ENCODE results near the gene INAFM1. TPM values are rescaled to one million over a fixed set of nuclear protein-coding genes. Genes with fewer than 3 reads are reported as not detected.

The INAFM1 gene
- total and polyA plus RNA-seq, 3 donors from 2014 or later, result 9.0 to 29.5 (median 20.8) TPM

DNA sequence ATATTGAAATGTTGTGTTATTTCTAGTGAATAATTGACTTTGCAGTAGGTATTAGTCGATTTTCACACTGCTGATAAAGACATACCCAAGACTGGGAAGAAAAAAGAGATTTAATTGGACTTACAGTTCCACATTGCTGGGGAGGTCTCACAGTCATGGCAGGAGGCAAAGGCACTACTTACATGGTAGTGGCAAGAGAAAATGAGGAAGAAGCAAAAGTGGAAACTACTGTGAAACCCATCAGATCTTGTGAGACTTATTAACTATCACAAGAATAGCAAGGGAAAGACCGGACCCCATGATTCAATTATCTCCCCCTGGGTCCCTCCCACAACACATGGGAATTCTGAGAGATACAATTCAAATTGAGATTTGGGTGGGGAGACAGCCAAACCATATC lies 47.4 kb downstream of the INAFM1 start:
- Histone ChIP-seq H3K9me3 (no peaks in the 10 kb centered on the region), H3K36me3 (ENCODE audit: low read depth, missing control alignments) (no peaks in the 10 kb centered on the region), H3K4me1 (no peaks in the 10 kb centered on the region), H3K27me3 (no peaks in the 10 kb centered on the region), H3K27ac (no peak overlapping the region), H3K4me3 (no peak overlapping the region)
- TF ChIP-seq CTCF (IDR thresholded peaks at IDR 0.05) (no peak), POLR2A (IDR thresholded peaks at IDR 0.05) (no peak)
- WGBS, 2 donors, result 78 to 85% methylated on average over 2 of the region's 2 CpGs
- no peak for DNase-seq
- intact Hi-C loops (cut with DNase I; ENCODE audit: low total_unique reads), result no loop called here

- Histone ChIP-seq H3K27ac (no peak overlapping the region), H3K4me1 (no peaks in the 10 kb centered on the region), H3K27me3 (no peaks in the 10 kb centered on the region), H3K4me3 (no peak overlapping the region), H3K9me3 (no peaks in the 10 kb centered on the region), H3K36me3 (ENCODE audit: low read depth, missing control alignments) (no peaks in the 10 kb centered on the region)
- WGBS, 2 donors, result 70 to 79% methylated on average over 8 of the region's 8 CpGs
- intact Hi-C loops (cut with DNase I; ENCODE audit: low total_unique reads), result no loop called here
- DNase-seq, result no peak
- TF ChIP-seq POLR2A (IDR thresholded peaks at IDR 0.05) (no peak), CTCF (IDR thresholded peaks at IDR 0.05) (no peak)
These were observed 48.7 kb downstream of the INAFM1 start for GRCh38 chr19:47323409-47323808.

DNA sequence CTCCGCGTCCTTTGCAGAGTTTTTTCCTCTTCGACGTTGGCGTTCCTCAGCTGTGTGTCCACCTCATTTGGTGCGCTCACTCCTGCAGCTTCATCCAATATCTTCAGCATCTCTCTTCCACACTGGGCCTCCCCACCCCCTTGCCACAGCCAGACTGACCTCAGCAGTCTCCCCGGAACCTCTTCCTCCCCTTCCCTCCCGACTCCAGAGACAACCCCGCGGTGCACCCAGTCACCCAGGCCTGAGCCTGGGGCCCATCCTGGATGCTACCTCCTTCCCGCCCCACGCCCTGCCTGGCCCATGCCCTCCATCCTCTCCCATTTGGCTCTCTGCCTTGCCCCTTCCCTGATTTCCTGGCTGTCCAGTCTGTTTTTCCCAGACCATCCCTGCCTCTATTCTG lies 49.2 kb downstream of the INAFM1 start:
- intact Hi-C loops (cut with DNase I; ENCODE audit: low total_unique reads), result no loop called here
- H3K9me3 ChIP-seq, result no peaks in the 10 kb centered on the region
- no peaks in the 10 kb centered on the region for H3K27me3 ChIP-seq
- H3K27ac ChIP-seq, result peak overlapping the region in 1 of 2 donors; percentile 53
- H3K4me3 ChIP-seq, result no peak overlapping the region
- TF ChIP-seq POLR2A (IDR thresholded peaks at IDR 0.05) (no peak), CTCF (IDR thresholded peaks at IDR 0.05) (no peak)
- DNase-seq, result no peak
- H3K4me1 ChIP-seq, result no peaks in the 10 kb centered on the region
- 81 to 83% methylated on average over 12 of the region's 12 CpGs for WGBS, 2 donors
- H3K36me3 ChIP-seq (ENCODE audit: low read depth, missing control alignments), result no peaks in the 10 kb centered on the region

- Histone ChIP-seq H3K27ac (peak overlapping the region in 1 of 2 donors; percentile 53), H3K4me1 (no peaks in the 10 kb centered on the region), H3K4me3 (no peak overlapping the region), H3K27me3 (no peaks in the 10 kb centered on the region), H3K36me3 (ENCODE audit: low read depth, missing control alignments) (no peaks in the 10 kb centered on the region), H3K9me3 (no peaks in the 10 kb centered on the region)
- intact Hi-C loops (cut with DNase I; ENCODE audit: low total_unique reads), result no loop called here
- TF ChIP-seq POLR2A (IDR thresholded peaks at IDR 0.05) (no peak), CTCF (IDR thresholded peaks at IDR 0.05) (no peak)
- WGBS, 2 donors, result 60 to 74% methylated on average over 9 of the region's 9 CpGs
- no peak for DNase-seq
These were observed 49.8 kb downstream of the INAFM1 start for GRCh38 chr19:47324502-47324901.

MicroRNAs encoded within 50 kb of the gene (microRNA counts, 767-probe panel; counts per million panel counts)
- 0 to 152 counts per million in 2 donors for microRNA hsa-miR-3190-5p

Small RNA genes within 50 kb of the gene (microRNA-seq; reads per million reads assigned to microRNA genes)
- gene MIR3190 (ENCODE audit: borderline number of aligned reads in 2 of 2, borderline replicate concordance in 1 of 2), result 0 reads per million in 2 donors
- 0 reads per million in 2 donors for gene MIR3191 (ENCODE audit: borderline number of aligned reads in 2 of 2, borderline replicate concordance in 1 of 2)

Small RNA genes within 50 kb of the gene (small RNA-seq; reads per million reads assigned to genes)
- gene MIR3190, result 0 reads per million in 2 donors

Other genes with a start within 250 kb of the INAFM1 start
- 10 to 100 TPM; 28.1 to 28.7 TPM for gene TMEM160, start 226.3 kb upstream of the INAFM1 start, total RNA-seq
- 7.1 TPM for gene TMEM160, start 226.3 kb upstream of the INAFM1 start, polyA plus RNA-seq (ENCODE audit: insufficient read depth, low read depth, low replicate concordance)
- gene ZC3H4, start 161.1 kb upstream of the INAFM1 start, total RNA-seq, result 10 to 100 TPM; 45.2 to 47.3 TPM
- 25.4 TPM for gene ZC3H4, start 161.1 kb upstream of the INAFM1 start, polyA plus RNA-seq (ENCODE audit: insufficient read depth, low read depth, low replicate concordance)
- 100 to 1,000 TPM; 105 to 124 TPM for gene SAE1, start 144.1 kb upstream of the INAFM1 start, total RNA-seq
- 185 TPM for gene SAE1, start 144.1 kb upstream of the INAFM1 start, polyA plus RNA-seq (ENCODE audit: insufficient read depth, low read depth, low replicate concordance)
- 10 to 100 TPM; 10.0 to 10.2 TPM for gene BBC3, start 43.7 kb upstream of the INAFM1 start, total RNA-seq
- gene BBC3, start 43.7 kb upstream of the INAFM1 start, polyA plus RNA-seq (ENCODE audit: insufficient read depth, low read depth, low replicate concordance), result 3.3 TPM
- gene CCDC9, start 18.4 kb upstream of the INAFM1 start, total RNA-seq, result 10 to 100 TPM; 61.0 to 65.0 TPM
- 50.9 TPM for gene CCDC9, start 18.4 kb upstream of the INAFM1 start, polyA plus RNA-seq (ENCODE audit: insufficient read depth, low read depth, low replicate concordance)
- 1 to 10 TPM; 3.9 to 6.1 TPM for gene C5AR1, start 35.0 kb downstream of the INAFM1 start, total RNA-seq
- 3.5 TPM for gene C5AR1, start 35.0 kb downstream of the INAFM1 start, polyA plus RNA-seq (ENCODE audit: insufficient read depth, low read depth, low replicate concordance)
- 1 to 10 TPM; 2.7 to 3.9 TPM for gene C5AR2, start 57.3 kb downstream of the INAFM1 start, total RNA-seq
- gene C5AR2, start 57.3 kb downstream of the INAFM1 start, polyA plus RNA-seq (ENCODE audit: insufficient read depth, low read depth, low replicate concordance), result 2.8 TPM
- 100 to 1,000 TPM in 1 of 2 donors, 10 to 100 TPM in 1; 67.5 to 102 TPM for gene DHX34, start 74.4 kb downstream of the INAFM1 start, total RNA-seq
- 55.1 TPM for gene DHX34, start 74.4 kb downstream of the INAFM1 start, polyA plus RNA-seq (ENCODE audit: insufficient read depth, low read depth, low replicate concordance)
- 10 to 100 TPM; 12.5 to 21.3 TPM for gene MEIS3, start 144.6 kb downstream of the INAFM1 start, total RNA-seq
- 17.4 TPM for gene MEIS3, start 144.6 kb downstream of the INAFM1 start, polyA plus RNA-seq (ENCODE audit: insufficient read depth, low read depth, low replicate concordance)
- gene SLC8A2, start 197.0 kb downstream of the INAFM1 start, total RNA-seq, result 10 to 100 TPM in 1 of 2 donors, 1 to 10 TPM in 1; 5.0 to 12.9 TPM
- gene SLC8A2, start 197.0 kb downstream of the INAFM1 start, polyA plus RNA-seq (ENCODE audit: insufficient read depth, low read depth, low replicate concordance), result 4.2 TPM
- 10 to 100 TPM; 12.9 to 30.0 TPM for gene KPTN, start 209.3 kb downstream of the INAFM1 start, total RNA-seq
- gene KPTN, start 209.3 kb downstream of the INAFM1 start, polyA plus RNA-seq (ENCODE audit: insufficient read depth, low read depth, low replicate concordance), result 13.5 TPM
- gene NAPA, start 240.2 kb downstream of the INAFM1 start, total RNA-seq, result 100 to 1,000 TPM; 227 to 257 TPM
- 194 TPM for gene NAPA, start 240.2 kb downstream of the INAFM1 start, polyA plus RNA-seq (ENCODE audit: insufficient read depth, low read depth, low replicate concordance)

Data from testis (tissue), 3 donors.